A172 (cell line): ENCODE measurements around the gene NLRP6. TPM values are rescaled to one million over a fixed set of nuclear protein-coding genes. Genes with fewer than 3 reads are reported as not detected.
"Not testable (repeated sequence)": the region's sequence is repeated elsewhere in the genome, so short reads cannot be mapped to it uniquely, and the experiment has no call there.

Source experiments
- DNase-seq: peaks from one replicate; pipeline ENCODE4 v3.0.0-alpha.2; 2015; ENCODE audit warnings: low spot score
- total RNA-seq: library from RNA; depleted of rRNA; stranded (reverse); fragments of >200 nt; shearing (Covaris generic); gene quantifications from 2 replicates; pipeline ENCODE4 v1.2.3, GENCODE V29; 2014

NLRP6 gene
- total RNA-seq, 1 experiment from 2014 or later: not detected

DNA sequence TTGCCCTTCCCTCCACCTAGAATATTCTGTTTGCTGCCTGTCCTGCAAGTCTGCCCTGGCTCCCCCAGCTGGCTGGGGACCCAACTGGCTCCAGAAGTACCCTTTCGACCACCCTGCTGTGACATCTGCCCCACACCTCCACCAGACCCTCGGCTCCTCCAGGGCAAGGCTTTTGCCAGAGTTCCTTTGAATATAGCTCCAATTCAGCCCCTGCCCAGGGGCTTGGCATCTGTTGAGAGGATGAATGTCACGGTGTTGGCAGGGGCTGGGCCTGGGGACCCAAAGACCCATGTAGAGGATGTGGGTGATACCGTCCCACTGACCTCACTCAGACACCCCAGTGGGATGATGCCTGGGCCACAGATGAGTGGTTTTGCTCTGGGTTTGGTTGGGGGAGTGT, 4.0 kb downstream of the NLRP6 start:
- DNase-seq: no peak

DNA sequence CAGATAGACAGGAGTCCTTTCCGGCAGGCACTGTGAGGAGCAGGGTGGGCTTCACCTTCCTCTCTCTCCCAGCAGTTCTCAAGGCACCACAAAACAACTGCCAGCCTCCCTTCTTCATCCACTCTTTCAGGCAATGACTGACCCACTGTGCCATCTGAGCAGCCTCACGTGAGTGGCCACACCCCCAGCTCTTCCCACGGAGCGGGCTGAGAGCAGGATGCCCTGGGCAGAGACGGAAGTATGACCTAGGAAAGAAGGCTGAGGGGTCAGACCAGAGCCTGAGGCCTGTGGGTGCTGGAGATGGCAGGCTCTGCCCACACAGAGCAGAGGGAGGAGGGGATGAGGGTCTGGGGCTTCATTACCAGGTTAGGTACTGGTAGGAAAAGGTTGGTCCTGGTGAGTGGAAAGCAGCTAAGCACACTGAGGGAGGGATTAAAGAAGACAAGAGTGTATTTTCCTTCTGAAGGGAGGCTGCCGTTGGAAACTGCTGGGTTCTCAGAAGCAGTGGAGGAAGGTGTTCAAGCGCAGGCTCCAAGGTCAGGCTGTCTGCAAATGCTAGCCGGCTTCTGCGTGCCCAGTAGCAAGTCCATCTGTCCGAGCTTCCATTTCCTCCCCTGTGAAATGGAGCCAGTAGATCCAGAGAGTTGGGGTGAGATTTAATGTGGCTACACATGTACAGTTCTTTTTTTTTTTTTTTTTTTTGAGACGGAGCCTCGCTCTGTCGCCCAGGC, 4.6 kb downstream of the NLRP6 start:
- DNase-seq: no peak

DNA sequence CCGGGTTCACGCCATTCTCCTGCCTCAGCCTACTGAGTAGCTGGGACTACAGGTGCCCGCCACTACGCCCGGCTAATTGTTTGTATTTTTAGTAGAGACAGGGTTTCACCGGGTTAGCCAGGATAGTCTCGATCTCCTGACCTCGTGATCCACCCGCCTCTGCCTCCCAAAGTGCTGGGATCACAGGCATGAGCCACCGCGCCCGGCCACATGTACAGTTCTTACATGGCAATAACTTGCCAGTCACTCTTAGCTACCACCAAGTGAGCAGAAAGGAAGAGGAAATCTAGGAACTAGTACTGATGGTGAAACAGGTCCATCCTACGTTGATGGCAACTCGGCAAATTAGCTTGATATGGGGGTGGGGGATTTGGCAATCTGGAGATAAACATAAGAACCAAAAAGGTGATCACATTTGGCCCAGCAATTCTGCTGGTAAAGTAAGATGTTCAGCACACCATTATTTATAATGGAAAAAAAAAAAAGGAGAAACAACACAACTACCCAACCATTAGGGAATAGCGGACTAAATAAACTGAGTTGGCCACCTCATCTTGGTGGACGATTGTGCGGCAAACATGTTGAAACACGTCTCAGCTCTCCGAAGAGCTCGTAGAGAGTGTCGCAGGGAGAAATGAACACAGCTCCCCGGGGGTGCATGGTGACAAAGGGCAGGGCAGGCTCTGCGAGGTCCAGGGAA, 5.3 kb downstream of the NLRP6 start:
- no peak for DNase-seq

DNA sequence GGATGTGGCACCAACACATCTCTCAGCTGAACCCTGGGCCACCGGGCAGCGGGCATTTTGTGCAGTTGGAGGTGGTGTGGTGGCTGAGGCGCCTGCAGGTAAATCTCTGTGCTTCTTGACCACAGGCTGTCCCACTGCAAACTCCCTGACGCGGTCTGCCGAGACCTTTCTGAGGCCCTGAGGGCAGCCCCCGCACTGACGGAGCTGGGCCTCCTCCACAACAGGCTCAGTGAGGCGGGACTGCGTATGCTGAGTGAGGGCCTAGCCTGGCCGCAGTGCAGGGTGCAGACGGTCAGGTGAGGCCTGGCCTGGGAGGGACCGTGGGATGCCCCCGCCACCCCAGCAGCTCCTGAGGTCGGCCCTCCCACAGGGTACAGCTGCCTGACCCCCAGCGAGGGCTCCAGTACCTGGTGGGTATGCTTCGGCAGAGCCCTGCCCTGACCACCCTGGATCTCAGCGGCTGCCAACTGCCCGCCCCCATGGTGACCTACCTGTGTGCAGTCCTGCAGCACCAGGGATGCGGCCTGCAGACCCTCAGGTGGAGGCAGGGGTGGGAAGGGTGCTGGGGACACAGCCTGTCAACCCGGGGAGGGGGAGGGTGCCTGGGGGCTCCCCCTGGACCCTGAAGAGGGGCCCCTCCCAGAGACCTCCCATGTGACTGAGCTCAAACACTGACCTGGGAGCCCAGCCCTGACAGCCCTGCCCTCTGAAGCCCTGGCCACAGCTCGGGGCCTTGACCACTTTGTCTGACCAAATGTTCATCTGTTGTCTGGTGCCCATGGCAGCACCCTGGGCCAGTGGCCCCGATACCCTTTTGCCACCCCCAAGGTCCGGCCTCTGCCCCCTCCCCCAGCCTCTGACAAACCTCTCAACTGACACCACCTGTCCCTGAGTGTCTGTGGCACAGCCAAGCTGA, 6.2 kb downstream of the NLRP6 start:
- no peak for DNase-seq

DNA sequence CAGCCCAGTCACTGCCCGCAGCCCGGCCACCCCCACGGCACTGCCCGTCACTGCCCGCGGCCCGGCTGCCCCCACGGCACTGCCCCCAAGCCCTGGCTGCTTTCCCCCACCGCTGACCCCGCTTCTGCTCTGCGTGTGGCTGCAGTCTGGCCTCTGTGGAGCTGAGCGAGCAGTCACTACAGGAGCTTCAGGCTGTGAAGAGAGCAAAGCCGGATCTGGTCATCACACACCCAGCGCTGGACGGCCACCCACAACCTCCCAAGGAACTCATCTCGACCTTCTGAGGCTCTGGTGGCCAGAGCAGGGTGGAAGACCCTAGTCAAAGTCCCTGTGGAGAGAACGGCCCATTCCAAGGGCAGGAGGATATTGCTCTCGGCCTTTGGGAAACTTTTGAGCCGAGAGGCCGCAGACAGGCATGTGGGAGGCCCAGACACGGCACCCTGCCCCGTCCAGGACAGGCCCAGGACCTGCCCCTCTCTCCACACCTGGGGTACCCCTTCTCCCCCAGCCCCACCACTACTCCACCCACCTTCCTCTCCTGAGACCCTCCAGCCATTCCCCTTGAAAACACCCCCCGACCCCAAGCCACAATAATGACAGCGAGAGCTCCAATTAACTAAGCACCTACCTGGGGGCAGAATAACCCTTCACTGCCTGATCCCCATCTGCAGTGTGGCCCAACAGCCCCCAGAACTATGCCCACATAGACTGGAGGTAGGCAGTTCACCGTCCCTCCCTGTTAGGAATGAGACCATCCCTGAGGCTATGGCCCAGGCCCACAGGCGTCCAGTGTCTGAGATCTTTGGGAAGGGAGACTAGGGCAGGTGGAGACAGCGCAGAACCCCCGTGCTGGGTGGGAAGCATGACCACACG, 7.0 kb downstream of the NLRP6 start:
- DNase-seq: no peak

DNA sequence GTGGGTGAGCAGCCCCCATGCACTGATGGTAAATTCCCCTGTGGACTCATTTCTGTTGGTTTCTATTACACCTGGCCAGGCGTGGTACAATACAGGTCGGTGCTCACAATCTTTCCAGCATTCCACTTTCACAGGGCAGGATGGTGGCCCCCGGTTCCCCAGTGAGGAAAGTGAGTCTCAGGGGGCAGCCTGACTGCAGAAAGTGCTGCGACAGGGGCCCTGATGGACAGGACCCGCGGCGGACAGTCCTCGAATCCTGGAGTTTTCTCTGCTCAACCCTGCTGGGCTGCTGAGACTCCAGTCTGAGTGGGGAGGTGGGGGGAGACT, 7.7 kb downstream of the NLRP6 start:
- DNase-seq: no peak

DNA sequence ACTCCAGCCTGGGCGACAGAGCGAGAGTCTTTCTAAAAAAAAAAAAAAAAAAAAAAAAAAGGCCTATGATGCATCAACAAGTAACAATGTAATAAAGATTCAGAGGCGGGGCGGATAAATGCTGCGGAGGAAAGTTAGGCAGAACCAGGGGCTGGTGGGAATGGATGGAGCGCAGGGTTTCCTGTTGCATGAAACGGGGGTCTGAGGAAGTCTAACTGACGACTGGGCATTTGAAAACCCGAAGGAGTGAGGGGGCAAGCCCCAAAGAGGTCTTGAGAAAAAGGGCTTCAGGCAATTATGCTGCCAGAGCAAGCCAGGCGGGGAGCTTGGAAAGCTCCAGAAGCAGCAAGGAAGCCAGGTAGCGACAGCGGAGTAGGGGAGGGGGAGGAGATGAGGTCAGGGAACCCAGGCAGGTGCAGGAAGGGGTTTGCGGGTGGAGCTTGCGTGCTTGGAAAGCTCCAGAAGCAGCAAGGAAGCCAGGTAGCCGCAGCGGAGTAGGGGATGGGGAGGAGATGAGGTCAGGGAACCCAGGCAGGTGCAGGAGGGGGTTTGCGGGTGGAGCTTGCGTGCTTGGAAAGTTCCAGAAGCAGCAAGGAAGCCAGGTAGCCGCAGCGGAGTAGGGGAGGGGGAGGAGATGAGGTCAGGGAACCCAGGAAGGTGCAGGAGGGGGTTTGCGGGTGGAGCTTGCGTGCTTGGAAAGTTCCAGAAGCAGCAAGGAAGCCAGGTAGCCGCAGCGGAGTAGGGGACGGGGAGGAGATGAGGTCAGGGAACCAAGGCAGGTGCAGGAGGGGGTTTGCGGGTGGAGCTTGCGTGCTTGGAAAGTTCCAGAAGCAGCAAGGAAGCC, 9.0 kb downstream of the NLRP6 start:
- DNase-seq: not testable (repeated sequence)

DNA sequence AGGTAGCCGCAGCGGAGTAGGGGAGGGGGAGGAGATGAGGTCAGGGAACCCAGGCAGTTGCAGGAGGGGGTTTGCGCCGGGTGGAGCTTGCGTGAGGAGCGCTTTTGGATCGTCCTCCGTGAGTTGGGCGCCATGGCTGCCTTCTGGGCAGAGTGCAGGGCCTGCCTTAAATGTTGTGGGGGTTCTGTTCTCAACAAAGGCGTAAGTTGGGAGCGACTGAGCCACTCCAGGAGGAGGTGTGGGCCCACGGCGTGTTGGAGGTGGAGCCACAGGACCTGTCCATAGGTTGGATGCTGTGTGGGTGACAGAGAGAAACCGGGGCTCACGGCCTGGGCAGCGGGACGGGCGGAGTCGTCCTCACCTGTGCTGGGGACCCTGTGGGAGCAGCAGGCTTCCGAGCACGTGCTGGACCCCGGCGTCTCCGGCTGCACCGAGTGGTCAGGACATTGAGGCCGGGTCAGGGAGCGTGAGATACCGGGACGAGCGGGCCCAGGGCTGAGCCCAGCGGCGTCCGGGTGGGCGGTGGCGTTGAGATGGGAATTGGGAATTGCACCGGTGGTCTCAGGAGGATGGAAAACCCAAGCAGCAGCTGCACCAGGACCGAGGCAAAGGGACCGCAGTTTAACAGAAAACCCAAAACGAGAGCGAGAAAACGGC, 9.7 kb downstream of the NLRP6 start:
- no peak for DNase-seq

DNA sequence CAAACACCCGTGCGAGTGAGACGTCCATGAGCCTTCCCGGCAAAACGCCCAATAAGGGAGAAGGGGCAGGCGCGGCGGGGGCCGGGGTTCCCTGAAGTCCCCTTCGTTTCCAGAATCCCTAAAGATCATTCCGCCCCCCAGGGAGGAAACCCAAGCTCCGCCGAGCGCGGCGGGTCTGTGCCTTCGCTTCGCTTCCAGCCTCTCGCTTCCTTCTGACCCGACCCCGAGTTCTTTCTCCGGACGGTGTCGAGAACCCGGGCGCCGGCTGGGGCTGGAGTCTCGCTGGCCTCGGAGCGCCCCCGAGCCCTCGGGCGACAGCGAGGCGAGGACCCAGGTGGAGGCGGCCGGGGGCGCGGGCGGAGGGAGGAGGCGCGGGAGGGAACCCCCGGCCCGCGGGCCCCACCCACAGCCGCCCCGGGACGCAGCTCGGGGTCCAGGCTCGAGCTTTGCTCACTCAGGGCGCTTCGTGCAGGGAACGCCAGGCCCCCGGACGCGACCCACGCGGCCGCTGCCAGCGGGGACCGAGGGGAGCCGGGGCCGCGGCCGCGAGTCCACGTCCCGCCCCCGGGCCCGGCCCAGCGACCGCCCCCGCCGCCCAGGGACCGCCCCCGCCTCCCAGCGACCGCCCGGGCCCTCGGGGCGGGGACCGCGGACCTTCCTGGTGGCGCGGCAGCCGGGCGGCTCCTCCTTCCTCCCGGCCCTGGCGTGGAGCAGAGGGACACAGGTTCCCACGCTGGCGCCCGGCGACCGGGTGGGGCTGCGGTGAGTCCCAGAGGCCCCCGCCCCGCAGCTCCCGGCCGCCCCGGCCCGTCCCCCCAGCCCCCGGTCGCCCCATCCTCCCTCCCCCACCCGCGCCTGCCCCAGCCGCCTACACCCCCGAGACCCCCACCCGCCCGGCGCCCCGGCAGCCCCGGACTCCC, 10.5 kb downstream of the NLRP6 start, which contains the start of gene PGGHG:
PGGHG (plus strand) TSS at position 649 of the 920 bp plus-strand sequence. CDS start 691 bp downstream, outside the sequence.
- DNase-seq: peak; percentile 34

DNA sequence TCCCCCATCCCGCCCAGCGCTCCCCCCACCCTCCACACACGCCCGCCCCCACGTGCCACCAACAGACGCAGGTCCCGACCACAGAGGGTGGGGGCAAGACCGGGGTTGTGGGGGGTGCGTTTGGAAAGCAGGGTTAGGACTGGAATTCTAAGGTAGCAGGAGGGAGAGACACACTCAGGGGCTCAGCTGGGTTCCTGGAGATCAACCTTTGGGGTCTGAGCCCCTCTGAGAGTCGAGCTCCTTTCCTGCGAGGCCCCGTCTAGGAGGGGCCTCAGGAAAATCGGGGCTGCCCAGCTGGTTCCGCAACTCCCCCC, 11.1 kb downstream of the NLRP6 start:
- DNase-seq: no peak

DNA sequence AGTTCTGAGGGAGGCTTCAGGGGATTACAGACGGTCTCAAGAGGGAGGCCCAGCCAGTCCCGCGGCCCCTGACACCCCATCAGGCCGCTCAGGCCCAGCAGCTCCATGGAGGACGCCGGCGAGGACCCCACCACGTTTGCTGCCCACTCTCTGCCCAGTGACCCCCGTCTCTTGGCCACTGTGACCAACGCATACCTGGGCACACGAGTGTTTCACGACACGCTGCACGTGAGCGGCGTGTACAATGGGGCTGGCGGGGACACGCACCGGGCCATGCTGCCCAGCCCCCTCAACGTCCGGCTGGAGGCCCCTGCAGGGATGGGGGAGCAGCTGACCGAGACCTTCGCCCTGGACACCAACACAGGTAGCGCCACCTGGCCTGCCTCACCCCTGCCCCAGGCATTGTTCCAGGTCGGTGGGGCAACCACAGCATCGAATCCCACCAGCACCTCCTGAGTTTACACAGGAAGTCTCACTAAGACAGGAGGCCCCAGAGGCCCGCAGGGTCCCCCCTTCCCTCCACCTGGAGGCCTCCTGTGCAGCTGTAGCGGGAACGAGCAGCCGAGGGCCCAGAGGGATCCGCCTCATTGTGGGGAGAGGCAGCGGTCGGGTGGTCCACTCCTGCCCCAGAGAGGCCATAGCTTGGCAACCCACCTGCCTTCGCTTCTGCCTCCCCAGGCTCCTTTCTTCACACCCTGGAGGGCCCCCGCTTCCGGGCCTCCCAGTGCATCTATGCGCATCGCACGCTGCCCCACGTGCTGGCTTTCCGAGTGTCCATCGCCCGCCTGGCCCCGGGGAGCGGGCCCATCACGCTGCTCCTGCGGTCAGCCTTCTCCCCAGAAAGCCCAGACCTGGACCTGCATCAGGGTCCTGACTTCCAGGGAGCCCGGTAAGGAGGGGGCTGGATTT, 11.8 kb downstream of the NLRP6 start:
- no peak for DNase-seq

DNA sequence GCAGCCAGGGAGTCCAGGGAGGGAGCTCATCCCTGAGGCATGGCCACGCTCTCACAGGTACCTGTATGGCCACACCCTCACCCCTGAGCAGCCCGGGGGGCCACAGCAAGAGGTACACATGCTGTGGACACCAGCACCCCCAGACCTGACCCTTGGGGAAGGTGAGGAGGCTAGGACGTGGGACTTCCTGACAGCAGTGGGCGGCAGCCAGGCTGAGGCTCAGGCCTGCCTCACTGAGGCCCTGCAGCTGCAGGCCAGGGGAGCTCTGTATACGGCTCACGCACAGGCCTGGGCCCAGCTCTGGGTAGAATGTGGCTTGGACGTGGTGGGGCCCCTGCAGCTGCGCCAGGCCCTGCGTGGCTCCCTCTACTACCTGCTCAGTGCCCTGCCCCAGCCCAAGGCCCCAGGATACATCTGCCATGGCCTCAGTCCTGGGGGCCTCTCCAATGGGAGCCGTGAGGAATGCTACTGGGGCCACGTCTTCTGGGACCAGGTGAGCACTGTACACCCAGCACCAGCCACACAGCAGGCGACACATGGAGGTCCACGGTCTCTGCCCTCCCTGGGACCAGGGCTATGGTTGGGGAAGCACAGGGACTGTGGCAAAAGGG, 12.5 kb downstream of the NLRP6 start:
- no peak for DNase-seq

DNA sequence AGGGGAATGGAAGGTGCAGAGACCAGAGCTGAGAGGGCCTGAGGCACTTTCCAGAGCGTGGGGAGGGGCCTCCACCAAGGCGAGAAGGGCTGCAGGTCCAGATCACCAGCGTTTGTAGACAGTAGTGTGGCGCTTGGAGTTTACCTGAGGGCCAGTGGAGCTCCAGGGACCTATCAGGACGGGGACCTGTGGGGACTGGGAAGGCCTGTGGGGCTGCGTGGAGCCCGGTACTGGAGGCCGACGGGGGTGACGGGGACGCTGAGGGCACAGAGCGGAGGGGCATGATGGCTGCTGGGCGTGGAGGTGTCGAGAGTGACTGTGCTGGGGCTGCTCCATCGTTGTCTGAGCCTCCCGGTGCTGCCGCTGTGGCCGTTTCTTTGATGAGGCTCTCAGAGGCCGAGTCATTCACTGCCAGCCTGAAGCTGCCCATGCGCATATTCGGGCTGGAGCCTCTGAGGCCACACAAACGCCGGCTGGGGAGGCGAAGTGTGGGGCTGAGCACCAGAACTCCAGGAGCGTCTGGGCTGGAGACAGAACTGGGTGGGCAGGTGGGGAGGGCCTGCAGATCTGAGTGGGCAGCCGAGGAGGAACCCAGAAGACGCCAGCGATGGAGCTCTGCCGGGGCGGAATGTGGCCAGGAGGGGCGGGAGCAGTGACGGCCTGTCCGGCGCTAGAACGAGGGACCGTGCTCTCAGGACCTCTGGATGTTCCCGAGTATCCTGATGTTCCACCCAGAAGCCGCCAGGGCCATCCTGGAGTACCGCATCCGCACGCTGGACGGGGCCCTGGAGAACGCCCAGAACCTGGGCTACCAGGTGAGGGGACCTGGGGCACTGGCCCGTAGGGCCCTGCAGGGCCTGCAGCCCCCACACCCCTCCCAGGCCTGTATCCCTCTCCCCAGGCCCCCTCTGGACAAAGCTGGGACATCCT, 13.3 kb downstream of the NLRP6 start:
- DNase-seq: no peak

DNA sequence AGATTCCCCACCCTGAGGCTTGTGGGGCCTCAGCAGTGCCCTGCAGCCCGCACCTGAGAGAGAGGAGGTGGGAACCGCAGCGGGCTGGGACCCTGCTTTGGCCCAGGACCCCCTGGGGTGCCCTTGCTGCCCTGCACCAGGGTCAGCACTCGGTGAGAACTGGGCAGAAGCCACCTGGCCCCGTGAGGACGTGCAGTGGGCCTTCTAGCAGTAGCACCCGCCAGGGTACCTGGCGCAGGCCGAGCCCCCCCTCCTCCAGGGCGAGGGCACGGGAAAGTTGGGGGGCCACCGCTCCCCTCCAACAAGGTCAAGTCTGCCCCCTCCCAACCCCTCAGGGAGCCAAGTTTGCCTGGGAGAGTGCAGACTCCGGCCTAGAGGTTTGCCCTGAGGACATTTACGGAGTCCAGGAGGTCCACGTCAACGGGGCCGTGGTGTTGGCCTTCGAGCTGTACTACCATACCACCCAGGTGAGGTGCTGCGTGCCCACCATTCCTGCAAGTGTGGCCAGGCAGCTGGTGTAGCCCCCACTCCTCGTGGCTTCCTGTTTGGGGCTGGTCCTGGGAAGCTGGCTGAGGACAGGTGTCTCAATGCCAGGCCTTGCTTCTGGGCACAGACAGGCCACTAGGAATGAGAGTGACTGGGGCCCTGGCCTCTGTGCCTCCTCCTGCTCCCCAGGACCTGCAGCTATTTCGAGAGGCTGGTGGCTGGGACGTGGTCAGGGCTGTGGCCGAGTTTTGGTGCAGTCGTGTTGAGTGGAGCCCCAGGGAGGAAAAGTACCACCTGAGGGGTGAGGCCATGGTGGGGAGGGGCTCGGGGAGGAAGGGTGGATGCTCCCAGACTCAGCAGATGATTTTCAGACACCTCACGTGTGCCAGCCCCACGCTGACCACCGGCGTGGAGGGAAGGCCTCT, 14.3 kb downstream of the NLRP6 start:
- no peak for DNase-seq

DNA sequence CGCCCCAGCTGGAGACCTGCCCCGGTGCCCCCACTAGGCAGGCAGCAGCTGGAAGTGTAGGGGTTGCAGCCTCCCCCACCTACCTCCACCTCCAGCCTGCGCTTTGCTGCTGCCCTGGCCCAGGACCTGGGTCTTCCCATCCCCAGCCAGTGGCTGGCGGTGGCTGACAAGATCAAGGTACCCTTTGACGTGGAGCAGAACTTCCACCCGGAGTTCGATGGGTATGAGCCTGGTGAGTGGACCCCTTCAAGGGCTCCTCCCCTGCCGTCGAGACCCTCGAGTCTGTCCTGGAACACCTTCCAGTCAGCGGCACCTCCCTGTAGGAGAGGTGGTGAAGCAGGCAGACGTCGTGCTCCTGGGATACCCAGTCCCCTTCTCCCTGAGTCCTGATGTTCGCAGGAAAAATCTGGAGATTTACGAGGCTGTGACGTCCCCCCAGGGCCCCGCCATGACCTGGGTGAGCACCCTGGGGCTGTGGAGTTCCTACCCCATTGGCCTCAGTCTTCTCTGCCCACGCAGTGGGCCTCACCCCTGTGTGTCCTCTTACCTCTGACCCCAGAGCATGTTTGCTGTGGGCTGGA, 15.2 kb downstream of the NLRP6 start:
- no peak for DNase-seq
